Measurements from ENCODE around the gene LTBP1.

DNA sequence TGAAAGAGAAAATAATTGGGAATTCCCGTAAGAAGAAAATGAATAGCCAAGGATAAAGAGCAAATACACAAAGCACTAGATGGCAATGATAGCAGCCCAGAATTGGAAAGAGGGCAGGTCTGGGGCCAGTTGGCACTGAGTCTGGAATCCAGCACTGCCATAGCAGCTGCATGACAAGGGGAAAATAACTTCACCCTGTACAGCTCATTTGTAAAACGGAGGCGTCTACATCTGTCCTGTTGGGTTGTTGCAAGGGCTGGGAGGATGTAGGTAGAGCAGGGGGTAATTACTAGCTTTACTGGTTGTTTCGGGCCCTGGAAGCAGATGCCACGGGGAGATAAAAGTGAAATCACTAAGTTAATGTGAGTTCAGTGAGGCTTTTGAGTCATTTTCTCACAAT lies 419.7 kb downstream of the LTBP1 start:
- TF ChIP-seq POLR2A (IDR thresholded peaks at IDR 0.05; ENCODE audit: low read depth, low read length) (no peak), TAF1 (IDR thresholded peaks at IDR 0.05; ENCODE audit: borderline replicate concordance, low read depth, low read length) (no peak)

Measured in GM12892 (cell line).